HL-60 (cell line): ENCODE results near the gene ALDH3A1.

ENCODE experiments used
- DNase-seq, 2 experiments: peaks; one replicate each; pipeline ENCODE4 v3.0.0-alpha.2; 2010 to 2020; ENCODE audit warnings: low read depth in 1 of 2, low spot score in 1 of 2
- H3K27ac ChIP-seq: fragments of 250-450 bp; sonication (Bioruptor Pico); replicated peaks from 2 replicates; pipeline ENCODE4 v1.5.1; 2020; ENCODE audit warnings: mild to moderate bottlenecking, moderate library complexity
- H3K27me3 ChIP-seq: fragments of 250-450 bp; sonication (Bioruptor Pico); 2 replicates; pipeline ENCODE4 v1.5.1; 2021; ENCODE audit warnings: mild to moderate bottlenecking, moderate library complexity; ENCODE audit not compliant: insufficient read depth, poor library complexity, severe bottlenecking
- H3K4me3 ChIP-seq: replicated peaks from 2 replicates; pipeline ENCODE4 v1.5.1; 2011; ENCODE audit warnings: mild to moderate bottlenecking, control low read depth, low read length; ENCODE audit not compliant: insufficient read depth
- GABPA ChIP-seq: IDR thresholded peaks from 2 replicates; pipeline ENCODE4 v1.6.1; 2012; ENCODE audit warnings: low read depth
- POLR2AphosphoS5 ChIP-seq: IDR thresholded peaks from 2 replicates; pipeline ENCODE4 v1.6.1; 2012; ENCODE audit warnings: low read depth
- REST ChIP-seq: IDR thresholded peaks from 2 replicates; pipeline ENCODE4 v1.6.1; 2012; ENCODE audit warnings: low read depth; ENCODE audit not compliant: insufficient replicate concordance
- SPI1 ChIP-seq: IDR thresholded peaks from 2 replicates; pipeline ENCODE4 v1.6.1; 2012; ENCODE audit warnings: low read depth, mild to moderate bottlenecking, borderline replicate concordance
- TF ChIP-seq, protein P1 (sequence below): IDR thresholded peaks from one replicate; pipeline ENCODE4 v1.5.1; 2011; ENCODE audit warnings: low read length, control low read depth, inconsistent platforms; ENCODE audit not compliant: insufficient read depth

The ALDH3A1 gene

GRCh38 chr17:19769946-19770652 is 22.0 kb upstream of the ALDH3A1 start:
- Histone ChIP-seq H3K27me3 (no peaks in the 10 kb centered on the region), H3K4me3 (no peak overlapping the region), H3K27ac (no peak overlapping the region)
- DNase-seq, result no peak
- TF ChIP-seq GABPA (no peak), REST (no peak), POLR2AphosphoS5 (no peak), SPI1 (no peak)
- TF ChIP-seq, protein P1, sequence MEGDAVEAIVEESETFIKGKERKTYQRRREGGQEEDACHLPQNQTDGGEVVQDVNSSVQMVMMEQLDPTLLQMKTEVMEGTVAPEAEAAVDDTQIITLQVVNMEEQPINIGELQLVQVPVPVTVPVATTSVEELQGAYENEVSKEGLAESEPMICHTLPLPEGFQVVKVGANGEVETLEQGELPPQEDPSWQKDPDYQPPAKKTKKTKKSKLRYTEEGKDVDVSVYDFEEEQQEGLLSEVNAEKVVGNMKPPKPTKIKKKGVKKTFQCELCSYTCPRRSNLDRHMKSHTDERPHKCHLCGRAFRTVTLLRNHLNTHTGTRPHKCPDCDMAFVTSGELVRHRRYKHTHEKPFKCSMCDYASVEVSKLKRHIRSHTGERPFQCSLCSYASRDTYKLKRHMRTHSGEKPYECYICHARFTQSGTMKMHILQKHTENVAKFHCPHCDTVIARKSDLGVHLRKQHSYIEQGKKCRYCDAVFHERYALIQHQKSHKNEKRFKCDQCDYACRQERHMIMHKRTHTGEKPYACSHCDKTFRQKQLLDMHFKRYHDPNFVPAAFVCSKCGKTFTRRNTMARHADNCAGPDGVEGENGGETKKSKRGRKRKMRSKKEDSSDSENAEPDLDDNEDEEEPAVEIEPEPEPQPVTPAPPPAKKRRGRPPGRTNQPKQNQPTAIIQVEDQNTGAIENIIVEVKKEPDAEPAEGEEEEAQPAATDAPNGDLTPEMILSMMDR, result no peak

DNA sequence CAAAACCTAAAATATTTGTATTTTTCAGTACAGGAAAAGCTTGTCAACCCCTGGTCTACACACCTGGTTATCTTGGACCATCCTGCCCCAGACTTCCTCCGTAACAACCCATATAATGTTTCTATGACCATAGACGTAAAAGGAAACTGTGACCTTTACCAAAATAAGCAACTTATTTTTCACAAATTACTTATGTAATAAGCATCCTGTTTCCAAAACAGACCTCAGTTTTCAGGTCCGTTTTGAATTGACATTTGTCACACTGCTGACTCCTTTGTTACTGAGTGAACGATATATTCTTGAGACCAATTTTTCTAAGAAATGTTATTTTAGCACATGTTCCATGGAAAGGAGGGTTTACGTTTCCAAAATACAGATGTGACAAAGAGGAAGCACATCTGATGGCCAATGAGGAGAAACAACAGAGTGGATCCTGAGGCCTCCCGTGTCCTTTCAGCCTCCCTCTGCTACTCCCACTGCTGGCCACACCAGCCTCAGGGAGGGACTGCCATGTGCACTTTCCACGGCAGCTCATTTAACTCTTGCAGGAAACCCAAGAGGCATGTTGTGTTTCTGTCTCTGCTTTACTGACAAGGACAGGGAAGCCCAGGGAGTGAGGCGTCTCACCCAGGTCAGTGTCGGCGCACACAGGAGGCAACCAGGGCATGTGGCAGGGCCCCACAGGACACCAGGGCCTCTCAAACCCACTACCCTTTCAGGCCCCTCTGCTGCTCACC is 20.1 kb upstream of the ALDH3A1 start:
- TF ChIP-seq REST (no peak), POLR2AphosphoS5 (no peak), GABPA (no peak), SPI1 (no peak)
- TF ChIP-seq, protein P1, result no peak
- H3K27me3 ChIP-seq, result no peaks in the 10 kb centered on the region
- no peak overlapping the region for H3K4me3 ChIP-seq
- no peak overlapping the region for H3K27ac ChIP-seq
- DNase-seq, result no peak

DNA sequence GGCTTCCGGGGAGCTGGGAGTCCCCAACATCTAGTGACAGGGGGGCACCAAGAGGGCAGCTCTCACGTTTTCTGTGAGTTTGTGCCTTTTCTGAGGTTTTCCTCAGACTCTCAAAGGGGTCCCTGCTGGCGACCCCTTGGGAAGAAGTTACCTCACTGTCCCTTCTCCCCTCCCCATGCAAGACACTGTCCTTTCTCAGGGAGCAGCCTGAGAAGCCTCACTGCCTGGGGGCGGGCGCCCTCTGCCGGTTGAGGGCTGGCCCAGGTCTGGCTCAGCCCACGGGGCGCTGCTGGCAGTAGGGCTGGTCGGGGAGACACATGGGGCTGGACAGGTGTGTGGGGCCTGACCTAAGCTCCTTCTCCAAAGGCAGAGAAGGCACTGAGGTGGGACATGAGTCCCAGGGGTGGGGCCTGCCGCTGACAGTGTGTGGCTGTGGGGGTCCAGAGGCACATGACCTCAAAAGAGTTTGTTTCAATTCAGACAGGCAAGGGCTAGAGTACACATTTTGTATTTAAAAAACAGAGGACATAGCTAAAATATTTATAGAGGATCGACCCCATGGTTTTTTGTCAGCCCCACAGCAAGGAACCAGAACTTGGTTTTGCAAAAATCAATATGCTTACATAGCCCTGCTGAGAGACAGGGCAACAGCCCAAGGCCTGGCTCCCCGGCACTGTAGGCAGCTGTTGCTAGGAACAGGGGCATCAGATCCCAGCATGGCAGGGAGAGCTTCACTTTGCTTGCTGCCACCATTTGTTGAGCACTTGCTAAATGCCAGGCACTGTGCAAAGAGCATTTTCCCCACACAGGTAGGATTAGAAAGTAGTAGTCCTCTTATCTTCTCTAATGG is 18.5 kb upstream of the ALDH3A1 start:
- H3K4me3 ChIP-seq, result no peak overlapping the region
- no peak for TF ChIP-seq POLR2AphosphoS5
- TF ChIP-seq, protein P1, result peak; percentile 33
- H3K27ac ChIP-seq, result no peak overlapping the region
- H3K27me3 ChIP-seq, result no peaks in the 10 kb centered on the region
- peak; percentile 10 to 42 for DNase-seq
